ENCODE data around the gene MMP28. TPM values are rescaled to one million over a fixed set of nuclear protein-coding genes. Genes with fewer than 3 reads are reported as not detected.

The MMP28 gene
- total and polyA plus RNA-seq, 2 of the 4 experiments (the other 2 are of a cell fraction): 0.18 TPM; not detected in 1

DNA sequence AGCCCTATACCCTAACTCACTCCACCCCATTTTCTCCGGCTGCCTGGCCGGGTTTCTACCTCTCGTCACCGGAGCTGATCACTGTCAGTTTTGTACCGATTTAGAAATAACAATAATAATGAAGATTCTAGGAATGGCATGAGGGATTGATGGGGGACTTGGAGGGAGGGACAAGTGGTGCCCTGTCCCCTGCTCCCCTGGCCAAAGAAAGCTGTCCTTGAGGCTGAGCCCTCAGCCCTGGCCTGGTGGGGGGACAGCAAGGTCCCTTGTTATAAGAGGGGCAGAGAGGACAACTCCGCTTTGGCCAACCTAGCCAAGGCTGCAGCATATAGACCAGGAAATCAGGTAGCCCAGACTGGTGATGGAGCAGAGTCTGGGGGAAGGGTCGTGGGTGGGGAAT lies 52.9 kb downstream of the MMP28 start:
- in situ Hi-C loops (cut with MboI; ENCODE audit: low sequenced_read_pairs) (loop anchor here (25.0 kb wide), 1 partner anchor 380 kb away; the partner anchor contains the start of gene SLFN11), intact Hi-C loops (cut with micrococcal nuclease) (loop anchor here (10.0 kb wide), 2 partner anchors 308 to 498 kb away; partner anchors contain the start of genes SLFN12 and SLFN5), dilution Hi-C loops (cut with HindIII; ENCODE audit: low sequenced_read_pairs, unreplicated experiment) (no loop called here)
- Histone ChIP-seq H3K9ac (ENCODE audit: low read depth, low read length) (no peak overlapping the region), H3K4ac (ENCODE audit: low read depth, low read length) (no peak overlapping the region), H3K18ac (ENCODE audit: low read depth, low read length) (no peak overlapping the region), H2BK20ac (ENCODE audit: low read depth, low read length) (no peak overlapping the region), H2AK5ac (ENCODE audit: low read depth, low read length) (no peak overlapping the region), H3K9me1 (ENCODE audit: insufficient read depth, low read length) (peaks cover 2% of the 10 kb centered on the region; the same call in 1 of the 2 replicates), H4K20me1 (ENCODE audit: insufficient read depth, low read length) (peaks cover 12% of the 10 kb centered on the region), H3K4me1 (ENCODE audit: control insufficient read depth, insufficient read depth, low read length) (no peaks in the 10 kb centered on the region), H3K4me3 (ENCODE audit: insufficient read depth, low read depth, low read length) (no peak overlapping the region), H4K5ac (ENCODE audit: low read depth, low read length) (no peak overlapping the region), H3K14ac (replicated peaks; ENCODE audit: low read depth, low read length) (no peak overlapping the region), H2BK120ac (ENCODE audit: low read depth, low read length) (no peak overlapping the region), H2BK15ac (ENCODE audit: low read depth, low read length) (no peak overlapping the region), H3K27ac (ENCODE audit: insufficient read depth, low read length) (no peak overlapping the region), H4K8ac (ENCODE audit: low read depth in 2 of 2, low read length in 2 of 2) (no peak overlapping the region), H3K27me3 (ENCODE audit: control insufficient read depth, insufficient read depth, low read length) (peaks cover 46% of the 10 kb centered on the region), H3K79me1 (ENCODE audit: low read depth in 1 of 2, low read length in 2 of 2) (no peaks in the 10 kb centered on the region), H3K36me3 (ENCODE audit: control insufficient read depth, insufficient read depth, low read length) (no peaks in the 10 kb centered on the region), H2AFZ (replicated peaks; ENCODE audit: low read length, poor library complexity) (no peak overlapping the region), H3K23ac (ENCODE audit: low read depth, low read length) (no peak overlapping the region), H3K56ac (ENCODE audit: extremely low read depth, insufficient read depth, low read length) (no peak overlapping the region), H4K91ac (ENCODE audit: insufficient read depth, low read depth, low read length) (no peak overlapping the region), H3K9me3 (ENCODE audit: control insufficient read depth, insufficient read depth, low read length) (no peaks in the 10 kb centered on the region), H3K4me2 (ENCODE audit: low read depth, low read length) (no peak overlapping the region), H2AK9ac (replicated peaks; ENCODE audit: low read depth, low read length, poor library complexity) (no peak overlapping the region), H2BK5ac (ENCODE audit: low read depth, low read length, poor library complexity, severe bottlenecking) (no peak overlapping the region)
- ATAC-seq (ENCODE audit: low read depth) (no peak), DNase-seq (no peak)
- WGBS, 2 experiments (ENCODE audit: extremely low coverage in 2 of 2, insufficient read length in 1 of 2): 80% methylated on average over 1 of the region's 7 CpGs; no CpG with 5 or more reads in 1 of the 2 experiments
- POLR2A ChIA-PET (ENCODE audit: unreplicated experiment): no interaction called here
- TF ChIP-seq CHD1 (IDR thresholded peaks at IDR 0.05; ENCODE audit: low read depth, low read length) (no peak), ELK1 (IDR thresholded peaks at IDR 0.05; ENCODE audit: borderline replicate concordance, low read depth, low read length) (no peak), POLR2A (IDR thresholded peaks at IDR 0.05; ENCODE audit: low read depth, low read length) (no peak), BHLHE40 (IDR thresholded peaks at IDR 0.05; ENCODE audit: low read depth, low read length) (no peak), NFE2L2 (IDR thresholded peaks at IDR 0.05; ENCODE audit: low read depth, low read length) (no peak)
- BruUV-seq (replicated peaks): no TSS peak
- CTCF ChIA-PET: interaction anchor here (0.6 kb wide), 1 partner anchor 19 kb away, joined by 3 read pairs; no protein-coding TSS in a partner anchor

All from IMR-90 (cell line).